Measurements from ENCODE around the gene VAPA. TPM values are rescaled to one million over a fixed set of nuclear protein-coding genes. Genes with fewer than 3 reads are reported as not detected.
"Not testable (repeated sequence)": the region's sequence is repeated elsewhere in the genome, so short reads cannot be mapped to it uniquely, and the experiment has no call there.

Gene VAPA
- total RNA-seq, 1 experiment from 2014 or later, result 333 TPM

DNA sequence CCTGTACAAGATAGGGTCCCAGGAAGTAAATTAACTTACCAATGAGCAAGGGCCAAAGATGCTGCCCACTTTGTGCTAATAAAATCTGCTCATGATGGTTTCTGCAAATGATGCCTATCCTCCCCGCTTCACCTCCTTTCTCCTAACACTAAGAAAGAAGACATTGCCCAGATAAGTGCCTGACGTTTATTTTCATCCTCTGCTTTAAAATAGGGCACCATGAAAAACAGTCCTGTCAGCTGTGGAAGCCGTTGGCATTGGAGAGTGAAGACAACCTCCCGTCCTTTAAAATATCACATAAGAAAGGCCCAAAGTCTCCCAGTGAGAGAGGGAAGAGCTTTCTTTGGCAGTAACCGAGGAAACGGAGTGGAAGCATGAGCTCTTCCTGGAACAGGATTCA, 29.7 kb upstream of the VAPA start:
- in situ Hi-C loops (cut with HindIII; ENCODE audit: low pct_unique_long_range_greater_than_20kb, low sequenced_read_pairs), result no loop called here
- no peak for DNase-seq (ENCODE audit: low read depth, low spot score)

DNA sequence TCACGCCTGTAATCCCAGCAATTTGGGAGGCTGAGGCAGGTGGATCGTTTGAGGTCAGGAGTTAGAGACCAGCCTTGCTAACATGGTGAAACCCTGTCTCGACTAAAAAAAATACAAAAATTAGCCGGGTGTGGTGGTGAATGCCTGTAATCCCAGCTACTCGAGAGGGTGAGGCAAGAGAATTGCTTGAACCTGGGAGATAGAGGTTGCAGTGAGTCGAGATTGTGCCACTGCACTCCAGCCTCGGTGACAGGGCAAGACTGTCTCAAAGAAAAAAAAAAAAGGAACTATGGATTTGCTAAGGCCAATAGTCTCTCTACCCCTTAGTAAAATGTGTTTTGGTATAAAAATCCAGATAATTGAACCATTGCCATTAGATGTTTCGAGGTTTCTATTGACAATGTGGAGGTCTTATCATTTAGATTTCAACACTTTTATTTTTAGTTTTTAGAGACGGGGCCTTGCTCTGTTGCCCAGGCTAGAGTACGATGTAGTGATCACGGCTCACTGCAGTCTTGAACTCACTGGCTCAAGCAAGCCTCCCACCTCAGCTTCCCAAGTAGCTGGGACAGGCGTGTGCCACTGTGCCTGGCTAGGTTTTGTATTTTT, 29.2 kb upstream of the VAPA start:
- no peak for DNase-seq (ENCODE audit: low read depth, low spot score)
- in situ Hi-C loops (cut with HindIII; ENCODE audit: low pct_unique_long_range_greater_than_20kb, low sequenced_read_pairs), result no loop called here

DNA sequence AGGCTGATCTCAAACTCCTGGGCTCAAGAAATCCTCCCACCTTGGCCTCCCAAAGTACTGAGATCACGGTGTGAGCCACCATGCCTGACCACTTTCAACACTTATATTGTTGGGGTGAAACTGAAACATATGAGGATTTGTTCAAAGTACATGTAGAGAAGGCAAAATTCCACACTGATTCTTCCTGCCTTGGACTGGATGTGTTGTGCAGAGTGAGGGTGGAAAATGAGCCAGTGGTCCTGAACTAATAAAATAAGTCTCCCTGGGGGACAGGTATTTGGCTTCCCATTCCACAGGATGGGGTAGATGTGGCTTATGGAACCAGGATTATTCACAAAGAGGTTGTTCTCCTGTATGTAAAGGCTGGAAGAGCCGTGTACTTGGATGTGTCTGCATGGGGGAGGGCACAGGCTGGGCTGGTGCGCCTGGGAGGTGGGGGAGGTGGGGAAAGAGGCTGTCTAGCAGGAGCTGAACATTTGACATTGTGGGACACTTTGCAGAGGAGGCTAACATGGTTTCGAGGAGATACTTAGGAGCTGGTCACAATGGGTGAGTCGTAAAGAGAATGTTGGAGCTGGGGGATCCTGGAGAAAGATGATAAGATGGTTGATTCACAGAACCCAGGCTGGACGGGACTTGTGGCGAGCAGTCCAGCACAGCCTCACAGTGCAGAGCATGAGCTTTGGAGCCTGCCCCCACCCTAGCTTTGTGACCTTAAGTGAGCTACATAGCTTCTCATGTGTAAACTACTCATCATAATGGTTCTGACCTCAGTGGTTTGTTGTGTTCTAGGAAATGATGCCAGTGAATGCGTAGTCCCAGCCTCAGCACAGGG, 28.4 kb upstream of the VAPA start, which contains the start of gene TXNDC2:
TXNDC2 (plus strand) TSS at position 804 of the 835 bp plus-strand sequence. CDS start 708 bp downstream, outside the sequence.
- no peak for DNase-seq (ENCODE audit: low read depth, low spot score)
- in situ Hi-C loops (cut with HindIII; ENCODE audit: low pct_unique_long_range_greater_than_20kb, low sequenced_read_pairs), result no loop called here

DNA sequence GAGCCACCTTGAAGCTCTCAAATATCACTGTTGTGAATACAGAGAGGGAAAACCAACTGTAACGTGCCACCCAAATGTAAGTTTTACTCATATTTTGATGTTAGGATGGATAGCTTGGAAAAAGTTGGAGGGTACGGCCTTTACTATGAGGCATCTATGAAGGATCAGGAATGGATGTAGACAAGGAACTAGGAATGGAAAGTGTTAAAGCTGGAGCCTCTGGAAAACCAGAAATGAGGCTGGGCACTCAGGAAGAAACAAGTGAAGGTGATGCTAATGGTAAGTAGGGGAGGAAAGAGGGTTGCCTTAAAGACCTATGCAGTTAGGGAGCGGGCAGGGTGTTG, 27.8 kb upstream of the VAPA start:
- in situ Hi-C loops (cut with HindIII; ENCODE audit: low pct_unique_long_range_greater_than_20kb, low sequenced_read_pairs), result no loop called here
- DNase-seq (ENCODE audit: low read depth, low spot score), result no peak

DNA sequence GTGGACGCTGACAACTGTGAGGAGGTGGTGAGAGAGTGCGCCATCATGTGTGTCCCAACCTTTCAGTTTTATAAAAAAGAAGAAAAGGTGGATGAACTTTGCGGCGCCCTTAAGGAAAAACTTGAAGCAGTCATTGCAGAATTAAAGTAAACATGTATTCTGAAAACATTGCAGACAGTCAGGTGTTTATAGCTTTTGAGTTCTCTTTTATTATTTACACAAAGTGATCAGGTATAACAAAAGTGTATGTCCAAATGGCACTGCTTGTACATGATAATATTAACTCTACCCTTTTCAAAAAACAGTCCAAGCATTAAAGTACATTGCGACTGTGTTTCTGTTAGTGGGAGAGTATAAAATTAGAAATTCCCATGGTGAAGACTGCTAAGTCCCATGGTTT, 25.8 kb upstream of the VAPA start:
- DNase-seq (ENCODE audit: low read depth, low spot score), result no peak
- in situ Hi-C loops (cut with HindIII; ENCODE audit: low pct_unique_long_range_greater_than_20kb, low sequenced_read_pairs), result no loop called here

DNA sequence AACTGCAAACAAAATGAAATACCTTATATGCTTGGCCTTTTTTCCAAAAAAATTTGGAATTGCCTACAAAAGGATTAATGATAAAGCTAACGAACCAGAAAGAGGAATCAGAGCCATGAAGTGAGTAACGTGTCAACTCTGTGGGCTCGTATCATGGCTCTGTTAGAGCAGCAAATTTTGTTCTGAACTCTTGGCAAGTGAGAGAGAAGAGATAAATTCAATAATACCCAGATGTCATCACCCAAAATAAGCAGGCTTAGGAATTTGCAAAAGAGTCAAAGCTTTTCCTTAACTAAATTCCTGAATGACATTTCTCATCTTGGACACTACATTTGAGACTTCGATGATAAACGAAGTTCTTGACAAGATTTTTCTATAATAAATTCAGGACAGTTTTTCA, 23.6 kb upstream of the VAPA start:
- DNase-seq (ENCODE audit: low read depth, low spot score), result no peak
- in situ Hi-C loops (cut with HindIII; ENCODE audit: low pct_unique_long_range_greater_than_20kb, low sequenced_read_pairs), result no loop called here

DNA sequence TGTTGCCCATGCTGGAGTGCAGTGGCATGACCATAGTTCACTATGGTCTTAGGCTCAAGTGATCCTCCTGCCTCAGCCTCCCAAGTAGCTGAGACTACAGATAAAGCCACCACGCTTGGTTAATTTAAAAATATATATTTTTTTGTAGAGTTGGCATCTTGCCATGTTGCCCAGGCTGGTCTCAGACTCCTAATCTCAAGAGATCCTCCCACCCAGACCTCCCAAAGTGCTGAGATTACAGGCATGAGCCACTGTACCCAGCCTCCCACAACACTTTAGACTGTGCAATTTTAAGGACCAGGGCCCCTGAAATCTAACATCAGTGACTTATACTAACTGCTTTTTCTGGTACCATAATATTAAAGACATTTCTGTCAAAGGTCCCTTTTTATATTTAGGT, 22.9 kb upstream of the VAPA start:
- no peak for DNase-seq (ENCODE audit: low read depth, low spot score)
- in situ Hi-C loops (cut with HindIII; ENCODE audit: low pct_unique_long_range_greater_than_20kb, low sequenced_read_pairs), result no loop called here

DNA sequence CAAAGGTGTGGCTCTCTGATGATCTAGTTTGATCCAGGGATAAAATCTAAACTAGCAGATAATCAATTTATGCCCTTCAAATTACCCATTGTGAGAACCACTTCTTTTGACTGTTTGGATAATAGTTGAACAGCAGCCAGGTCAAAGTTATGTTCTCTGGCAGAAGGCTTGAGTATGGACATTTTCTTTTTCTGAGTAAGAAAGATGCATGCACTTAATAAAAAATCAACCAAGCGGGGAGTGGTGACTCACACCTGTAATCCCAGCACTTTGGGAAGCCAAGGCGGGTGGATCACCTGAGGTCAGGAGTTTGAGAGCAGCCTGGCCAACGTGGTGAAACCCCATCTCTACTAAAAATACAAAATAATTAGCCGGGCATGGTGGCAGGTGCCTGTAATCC, 22.3 kb upstream of the VAPA start:
- DNase-seq (ENCODE audit: low read depth, low spot score); in situ Hi-C loops (cut with HindIII; ENCODE audit: low pct_unique_long_range_greater_than_20kb, low sequenced_read_pairs): not testable (repeated sequence)

DNA sequence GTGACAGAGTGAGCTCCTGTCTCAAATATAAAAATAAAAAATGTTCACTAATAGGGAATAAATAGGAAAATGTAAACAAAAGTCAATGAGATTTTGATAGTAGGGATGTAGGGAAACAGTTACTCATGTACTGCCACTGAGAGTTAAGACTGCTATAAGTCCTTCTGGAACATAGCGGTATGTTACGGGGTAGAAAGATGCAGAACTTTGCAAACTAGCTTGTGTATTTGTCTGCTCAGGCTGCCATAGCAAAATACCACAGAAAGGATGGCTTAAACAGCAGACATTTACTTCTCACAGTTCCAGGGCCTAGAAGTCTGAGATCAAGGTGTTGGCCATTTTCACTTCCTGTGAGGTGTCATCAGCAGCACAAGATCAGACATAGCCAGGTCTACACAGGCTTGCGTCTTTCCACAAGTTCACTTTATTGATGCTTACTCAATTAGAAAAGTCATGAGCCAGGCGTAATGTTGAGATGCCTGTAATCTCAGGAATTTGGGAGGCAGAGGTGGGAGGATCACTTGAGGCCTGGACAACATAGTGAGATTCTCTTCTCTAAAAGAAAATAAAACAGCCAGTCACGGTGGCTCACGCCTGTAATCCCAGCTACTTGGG, 19.3 kb upstream of the VAPA start:
- DNase-seq (ENCODE audit: low read depth, low spot score), result no peak
- in situ Hi-C loops (cut with HindIII; ENCODE audit: low pct_unique_long_range_greater_than_20kb, low sequenced_read_pairs), result no loop called here

DNA sequence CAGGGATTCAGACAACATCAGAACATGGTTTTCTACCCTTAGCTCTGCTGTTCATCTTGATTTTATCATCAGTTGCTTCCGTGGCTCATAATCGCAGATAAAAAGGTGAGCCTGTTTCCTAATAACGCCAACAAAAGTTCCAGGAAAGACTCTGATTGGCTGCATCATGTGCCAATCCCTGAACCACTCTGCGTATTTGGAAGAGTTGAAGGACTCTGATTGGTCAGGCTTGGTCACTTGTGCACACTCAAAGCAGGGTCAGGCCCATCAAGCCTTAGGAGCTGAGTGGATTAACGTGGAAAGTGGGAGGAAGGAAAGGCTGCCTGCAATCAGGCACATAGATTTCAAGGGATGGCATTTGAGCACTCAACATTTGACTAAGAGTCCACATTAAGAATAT, 16.7 kb upstream of the VAPA start:
- no peak for DNase-seq (ENCODE audit: low read depth, low spot score)
- in situ Hi-C loops (cut with HindIII; ENCODE audit: low pct_unique_long_range_greater_than_20kb, low sequenced_read_pairs), result no loop called here

DNA sequence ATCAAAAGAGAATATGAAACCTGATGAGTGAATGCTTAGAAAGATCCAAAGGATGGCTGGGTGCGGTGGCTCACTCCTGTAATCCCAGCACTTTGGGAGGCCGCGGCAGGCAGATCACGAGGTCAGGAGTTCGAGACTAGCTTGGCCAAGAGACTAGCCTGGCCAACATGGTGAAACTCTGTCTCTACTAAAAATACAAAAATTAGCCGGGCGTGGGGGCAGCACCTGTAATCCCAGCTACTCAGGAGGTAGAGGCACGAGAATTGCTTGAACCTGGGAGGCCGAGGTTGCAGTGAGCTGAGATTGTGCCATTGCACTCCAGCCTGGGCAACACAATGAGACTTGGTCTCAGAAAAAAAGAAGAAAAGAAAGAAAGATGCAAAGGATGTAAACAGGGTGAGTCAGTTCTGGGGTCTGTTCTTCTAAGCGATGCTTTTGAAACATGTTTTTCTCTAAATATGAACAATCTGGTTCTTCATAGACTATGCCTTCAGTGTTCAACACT, 16.0 kb upstream of the VAPA start:
- DNase-seq (ENCODE audit: low read depth, low spot score); in situ Hi-C loops (cut with HindIII; ENCODE audit: low pct_unique_long_range_greater_than_20kb, low sequenced_read_pairs): not testable (repeated sequence)

DNA sequence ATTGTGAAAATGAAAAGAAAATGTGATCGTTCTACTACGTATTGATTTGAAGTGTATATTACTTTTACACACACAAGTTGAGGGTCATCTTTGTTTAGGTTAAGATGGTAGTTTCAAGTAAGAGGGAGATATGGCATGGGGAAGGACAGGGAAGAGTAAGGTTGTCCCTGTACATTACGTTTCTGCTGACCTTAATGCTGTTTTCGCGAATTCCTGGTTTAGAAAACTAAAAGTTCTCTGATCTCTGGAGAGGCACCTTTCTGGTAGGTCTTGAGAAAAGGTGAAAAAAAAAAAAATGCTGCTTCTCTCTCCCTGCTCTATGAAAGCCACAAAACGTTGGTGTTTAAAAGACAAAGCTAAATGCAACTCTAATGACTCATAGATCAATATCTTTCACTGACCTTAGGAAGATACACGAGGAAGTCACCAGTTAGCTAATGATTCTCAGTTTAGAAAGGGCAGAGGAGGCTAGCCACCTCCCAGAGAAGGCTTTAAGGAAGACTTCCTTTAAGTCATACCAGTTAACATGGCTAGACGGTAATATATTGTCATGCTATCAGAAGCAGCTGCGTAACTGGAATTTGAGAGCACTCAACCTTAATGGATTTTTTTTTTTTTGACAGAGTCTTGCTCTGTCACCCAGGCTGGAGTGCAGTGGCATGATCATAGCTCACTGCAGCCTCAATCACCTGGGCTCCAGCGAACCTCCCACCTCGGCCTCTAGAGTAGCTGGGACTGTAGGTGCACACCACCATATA, 14.8 kb upstream of the VAPA start:
- peak; percentile 90 for DNase-seq (ENCODE audit: low read depth, low spot score)
- in situ Hi-C loops (cut with HindIII; ENCODE audit: low pct_unique_long_range_greater_than_20kb, low sequenced_read_pairs), result no loop called here

DNA sequence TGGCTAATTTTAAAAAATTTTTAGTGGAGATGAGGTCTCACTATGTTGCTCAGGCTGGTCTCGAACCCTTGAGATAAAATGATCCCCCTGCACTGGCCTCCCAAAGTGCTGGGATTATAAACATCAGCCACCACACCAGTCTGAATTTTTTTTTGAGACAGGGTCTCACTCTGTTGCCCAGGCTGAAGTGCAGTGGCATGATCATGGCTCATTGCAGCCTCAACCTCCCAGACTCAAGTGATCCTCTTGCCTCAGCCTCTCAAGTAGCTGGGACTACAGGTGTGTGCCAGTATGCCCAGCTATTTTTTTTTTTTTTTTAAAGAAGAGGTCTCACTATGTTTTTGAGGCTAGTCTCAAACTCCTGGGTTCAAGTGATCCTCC, 14.3 kb upstream of the VAPA start:
- in situ Hi-C loops (cut with HindIII; ENCODE audit: low pct_unique_long_range_greater_than_20kb, low sequenced_read_pairs); DNase-seq (ENCODE audit: low read depth, low spot score): not testable (repeated sequence)

DNA sequence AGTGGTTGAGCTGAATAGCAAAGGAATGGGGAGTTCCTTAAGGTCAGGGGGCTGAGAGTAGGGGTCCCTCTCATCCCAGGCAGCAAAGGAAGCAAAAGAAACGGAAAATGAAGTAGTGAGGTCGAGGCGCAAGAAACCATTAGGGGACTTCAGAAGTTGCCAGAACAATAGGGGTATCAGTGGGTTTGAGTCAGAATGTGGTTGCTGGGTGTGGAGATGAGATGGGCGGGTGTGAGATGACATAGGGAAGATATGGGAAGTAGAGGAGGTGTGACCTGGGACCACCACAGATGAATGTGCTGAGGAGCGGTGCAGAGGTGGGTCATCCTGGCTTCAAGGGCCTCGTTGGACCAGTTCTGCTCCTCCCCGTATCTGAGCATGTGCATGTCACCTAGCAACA, 13.1 kb upstream of the VAPA start:
- DNase-seq (ENCODE audit: low read depth, low spot score), result no peak
- in situ Hi-C loops (cut with HindIII; ENCODE audit: low pct_unique_long_range_greater_than_20kb, low sequenced_read_pairs), result no loop called here

DNA sequence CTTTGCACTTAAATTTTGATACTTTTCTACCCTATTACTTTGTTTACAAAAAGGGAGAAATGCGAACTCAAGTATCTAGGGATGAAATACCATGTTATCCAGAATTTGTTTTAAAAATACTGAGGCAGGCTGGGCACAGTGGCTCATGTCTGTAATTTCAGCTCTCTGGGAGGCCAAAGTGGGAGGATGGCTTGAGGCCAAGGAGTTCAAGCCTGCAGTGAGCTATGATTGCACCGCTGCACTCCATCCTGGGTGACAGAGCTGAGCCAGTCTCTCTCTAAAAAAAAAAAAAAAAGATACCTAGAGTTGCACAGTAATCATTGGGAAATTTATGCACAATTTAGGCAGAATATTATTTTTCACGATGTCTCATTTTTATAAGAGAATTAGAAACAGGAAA, 12.4 kb upstream of the VAPA start:
- in situ Hi-C loops (cut with HindIII; ENCODE audit: low pct_unique_long_range_greater_than_20kb, low sequenced_read_pairs), result no loop called here
- DNase-seq (ENCODE audit: low read depth, low spot score), result no peak

DNA sequence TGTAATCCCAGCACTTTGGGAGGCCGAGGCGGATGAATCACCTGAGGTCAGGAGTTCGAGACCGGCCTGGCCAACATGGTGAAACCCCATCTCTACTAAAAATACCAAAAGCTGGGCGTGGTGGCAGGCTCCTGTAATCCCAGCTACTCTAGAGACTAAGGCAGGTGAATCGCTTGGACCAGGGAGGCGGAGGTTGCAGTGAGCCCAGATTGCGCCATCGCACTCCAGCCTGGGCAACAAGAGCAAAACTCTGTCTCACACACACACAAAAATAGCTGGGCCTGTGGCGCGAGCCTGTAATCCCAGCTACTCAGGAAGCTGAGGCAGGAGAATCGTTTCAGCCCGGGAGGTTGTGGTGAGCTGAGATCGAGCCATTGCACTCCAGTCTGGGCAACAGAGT, 11.6 kb upstream of the VAPA start:
- DNase-seq (ENCODE audit: low read depth, low spot score); in situ Hi-C loops (cut with HindIII; ENCODE audit: low pct_unique_long_range_greater_than_20kb, low sequenced_read_pairs): not testable (repeated sequence)

DNA sequence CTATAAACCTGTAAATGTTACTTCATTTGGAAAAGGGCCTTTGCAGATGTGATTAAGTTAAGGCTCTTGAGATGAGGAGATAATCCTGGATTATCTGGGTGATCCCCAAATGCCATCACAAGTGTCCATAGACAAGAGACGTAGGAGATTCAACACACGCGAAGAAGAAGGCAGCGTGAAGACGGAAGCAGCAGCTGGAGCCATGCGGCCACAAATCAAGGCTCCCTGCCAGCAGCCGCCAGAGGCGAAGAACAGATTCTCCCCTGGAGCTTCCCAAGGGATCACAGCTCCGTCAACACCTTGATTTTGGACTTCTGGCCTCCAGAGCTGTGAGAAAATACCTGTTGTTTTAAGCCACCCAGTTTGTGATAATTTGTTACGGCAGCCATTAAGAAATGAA, 11.0 kb upstream of the VAPA start:
- no peak for DNase-seq (ENCODE audit: low read depth, low spot score)
- in situ Hi-C loops (cut with HindIII; ENCODE audit: low pct_unique_long_range_greater_than_20kb, low sequenced_read_pairs), result no loop called here

DNA sequence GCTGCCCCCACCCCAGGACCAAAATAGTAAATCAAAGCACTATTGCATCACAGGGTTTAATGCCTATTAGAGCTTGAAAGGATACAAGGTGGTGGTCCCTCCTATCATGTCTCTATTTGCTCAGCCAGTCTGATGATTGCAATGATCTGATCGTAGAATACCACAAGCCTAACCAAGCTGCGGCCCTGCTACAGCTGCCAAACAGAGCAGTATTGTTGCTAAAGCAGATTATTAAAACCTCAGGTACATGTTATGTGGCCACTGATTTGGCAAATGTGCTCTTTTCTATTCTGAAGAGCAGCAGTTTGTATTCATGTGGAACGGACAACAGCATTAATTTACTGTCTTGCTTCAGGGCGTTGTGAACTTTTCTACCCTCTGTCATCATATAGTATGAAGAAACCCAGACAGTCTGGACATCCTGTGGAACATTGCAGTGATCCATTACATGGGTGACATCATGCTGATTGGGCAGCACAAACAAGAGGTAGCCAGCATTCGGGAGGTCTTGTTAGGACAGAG, 8.4 kb upstream of the VAPA start:
- no peak for DNase-seq (ENCODE audit: low read depth, low spot score)
- in situ Hi-C loops (cut with HindIII; ENCODE audit: low pct_unique_long_range_greater_than_20kb, low sequenced_read_pairs), result no loop called here
